Stimulated activated CD4-positive, alpha-beta T cell treated with anti-CD3 and anti-CD28 coated beads, Interleukin-2, amount 100 ng/mL, for 24 hours (primary cell): Measurements from ENCODE around the gene AATF.

Experiments
- DNase-seq, 2 donors: peaks; one replicate each; pipeline ENCODE4 v3.0.0-alpha.2; 2020

Gene AATF

GRCh38 chr17:36942631-36943125 is 6.1 kb upstream of the AATF start:
- no peak for DNase-seq

- no peak for DNase-seq
Measured at GRCh38 chr17:36943250-36944191, 5.2 kb upstream of the AATF start.

GRCh38 chr17:36944553-36944952 is 4.2 kb upstream of the AATF start:
- DNase-seq, result no peak

DNA sequence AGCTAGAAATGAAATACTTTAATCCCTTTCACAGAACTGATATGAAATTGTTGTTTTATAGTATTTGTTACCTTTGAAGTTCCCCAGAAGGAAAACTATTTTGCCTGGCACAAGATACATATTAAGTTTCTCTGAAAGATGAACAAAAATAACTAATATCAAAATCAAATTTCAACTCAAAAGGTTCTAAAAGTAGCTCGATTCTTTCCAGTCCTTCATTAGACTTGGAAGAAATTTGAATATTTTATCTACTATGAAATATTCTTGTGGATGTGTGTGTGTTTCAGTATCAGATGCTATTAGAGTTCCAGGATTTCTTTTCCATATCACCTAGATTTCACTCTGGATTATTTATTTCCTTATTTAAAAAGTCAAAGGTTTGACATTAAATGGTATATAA is 3.6 kb upstream of the AATF start:
- no peak for DNase-seq

GRCh38 chr17:36945959-36946725 is 2.6 kb upstream of the AATF start:
- no peak for DNase-seq

DNA sequence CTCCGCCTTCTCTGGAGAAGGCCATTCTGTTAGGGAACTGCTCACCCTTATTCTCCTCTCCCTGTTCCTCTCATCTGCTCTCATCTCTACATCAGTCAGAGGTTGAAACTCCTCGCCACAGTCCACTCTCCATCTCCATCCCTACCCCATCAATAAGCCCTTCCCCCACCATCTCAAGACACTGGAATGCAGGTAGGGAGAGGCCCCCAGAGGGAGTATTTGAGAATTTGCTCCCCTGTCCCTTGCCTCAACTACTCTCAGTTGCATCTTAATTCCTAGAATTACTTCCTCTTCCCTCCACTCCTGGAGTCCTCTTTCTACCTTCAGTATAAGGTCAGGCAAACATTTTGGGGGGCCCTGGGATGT is 2.0 kb upstream of the AATF start:
- DNase-seq, result no peak

DNA sequence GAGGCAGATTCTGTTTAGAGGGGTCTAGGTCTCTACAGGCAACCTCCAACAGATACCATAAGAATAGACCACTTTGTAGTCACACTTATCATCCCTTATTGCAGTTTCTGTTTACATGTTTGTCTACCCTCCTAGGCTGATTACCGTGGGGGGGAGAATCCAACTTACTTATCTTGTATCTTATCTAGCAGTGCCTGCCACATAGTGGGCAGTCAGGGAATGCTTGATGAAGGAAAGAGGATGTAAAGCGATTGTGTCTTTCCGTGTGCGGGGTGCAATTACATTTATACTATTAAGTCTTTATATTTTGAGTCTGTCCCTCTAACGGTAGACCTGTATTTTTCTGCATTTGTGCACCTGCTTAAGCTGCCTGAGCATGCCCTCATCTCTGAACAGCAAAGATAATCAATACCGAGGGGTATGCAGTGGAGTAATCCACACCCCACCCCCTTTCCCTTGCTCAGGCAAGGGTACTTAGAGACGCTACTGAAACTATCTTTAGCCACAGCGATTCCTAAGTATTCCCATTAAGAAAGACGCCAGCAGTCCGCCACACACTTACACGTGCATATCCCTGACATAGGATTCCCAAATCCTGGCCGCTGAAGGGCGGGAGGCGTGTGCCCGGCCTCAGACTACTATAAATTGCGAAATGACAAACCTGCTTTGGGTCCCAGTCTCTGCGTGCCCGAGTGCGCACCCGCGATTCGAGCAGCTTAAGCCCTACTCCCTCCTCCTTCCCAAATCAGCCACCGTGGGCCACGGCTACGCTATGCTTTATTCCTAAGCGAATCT is 635 bp upstream of the AATF start:
- no peak for DNase-seq

GRCh38 chr17:36949461-36949927 is 740 bp downstream of the AATF start:
- no peak for DNase-seq

- DNase-seq, result no peak
Measured at GRCh38 chr17:36950027-36950426, 1.3 kb downstream of the AATF start.

DNA sequence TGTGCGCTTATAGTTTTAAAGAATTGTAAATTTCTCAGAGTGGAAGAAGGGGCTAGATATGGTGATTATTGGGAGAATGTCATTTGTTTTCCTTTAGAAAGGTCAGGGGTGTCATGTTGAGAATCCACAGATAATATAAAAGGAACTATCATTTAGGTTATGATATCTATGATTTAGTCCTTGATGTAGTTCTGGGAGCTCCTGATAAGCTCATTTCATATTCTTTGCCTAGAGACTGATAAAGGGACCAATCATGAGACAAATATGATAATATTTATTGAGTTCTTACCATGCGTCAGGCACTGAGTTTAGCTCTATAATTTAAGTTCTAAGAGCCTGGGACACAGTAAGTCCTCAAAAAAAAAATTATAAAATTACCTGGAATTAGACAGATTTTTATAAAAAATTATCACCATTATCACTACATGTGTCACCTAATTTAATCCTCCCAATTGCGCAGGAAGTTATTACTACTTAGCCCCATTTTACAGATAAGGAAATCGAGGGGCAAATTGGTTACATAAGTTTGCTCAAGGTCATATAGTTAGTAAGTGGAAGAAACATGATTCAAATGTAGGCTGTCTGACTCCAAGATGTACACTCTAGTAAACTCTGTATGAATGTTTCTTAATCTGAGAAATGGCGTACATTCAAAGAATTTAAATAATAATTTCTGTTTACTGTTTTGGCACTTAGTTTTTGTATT is 2.5 kb downstream of the AATF start:
- DNase-seq, result no peak

- DNase-seq, result no peak
Measured at GRCh38 chr17:36971508-36971907, 22.8 kb downstream of the AATF start.

- DNase-seq, result no peak
Measured at GRCh38 chr17:36972186-36972700, 23.5 kb downstream of the AATF start.

DNA sequence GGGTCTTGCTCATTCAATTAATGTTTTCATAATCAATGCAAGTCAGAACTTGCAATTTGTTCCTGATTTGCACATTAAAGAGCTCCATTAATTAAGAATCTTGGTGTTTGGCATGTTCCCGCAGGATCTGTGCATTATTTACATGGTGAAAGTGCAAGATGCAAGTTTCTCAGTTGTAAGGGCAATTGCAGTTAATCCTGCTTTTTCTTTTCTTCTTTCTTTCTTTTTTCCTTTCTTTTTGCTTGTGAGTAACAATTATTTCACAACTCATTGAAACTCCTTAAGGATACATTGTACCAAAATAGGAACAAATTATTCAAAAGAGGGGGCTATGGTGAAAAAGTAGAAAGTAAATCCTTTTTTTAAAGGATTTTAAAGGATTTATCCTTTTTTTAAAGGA is 24.2 kb downstream of the AATF start:
- no peak for DNase-seq

GRCh38 chr17:36975922-36976515 is 27.3 kb downstream of the AATF start:
- DNase-seq, result no peak

DNA sequence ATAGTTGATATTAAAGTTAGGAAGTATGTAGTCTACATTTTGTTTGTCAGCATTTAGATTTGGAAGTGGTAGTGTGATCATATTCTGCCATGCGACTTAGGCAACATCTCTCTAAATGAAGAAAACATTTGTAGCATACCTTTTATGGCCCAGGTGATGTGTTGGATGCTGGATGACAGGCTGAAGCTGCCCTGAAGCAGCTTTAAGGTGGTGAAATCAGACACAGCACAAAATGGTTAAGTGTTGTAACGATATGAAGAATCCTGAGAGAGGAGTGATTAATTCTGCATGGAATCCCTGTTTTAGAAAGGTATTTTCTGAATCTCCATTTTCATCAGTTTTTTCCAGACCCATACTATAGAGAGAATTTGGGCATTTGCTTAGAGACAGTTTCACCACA is 28.3 kb downstream of the AATF start:
- no peak for DNase-seq

DNA sequence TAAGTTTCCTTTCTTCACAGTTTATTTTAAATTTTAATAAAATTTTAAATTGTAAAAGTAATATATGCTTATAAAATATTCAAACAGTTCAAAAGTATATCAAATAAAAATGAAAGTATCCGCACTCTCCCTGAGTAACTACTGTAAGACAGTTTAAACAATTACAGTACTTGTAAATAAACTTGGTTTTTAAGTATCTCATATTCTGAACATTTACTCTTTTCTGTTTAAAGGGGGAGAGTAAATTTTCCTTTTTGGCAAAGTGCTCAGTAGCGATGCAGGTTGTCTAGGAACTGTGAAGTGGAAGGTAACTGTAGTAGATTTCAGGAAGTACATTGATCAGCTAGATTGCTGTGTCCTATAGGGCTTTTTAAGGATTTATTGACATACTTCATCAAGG is 28.8 kb downstream of the AATF start:
- no peak for DNase-seq

DNA sequence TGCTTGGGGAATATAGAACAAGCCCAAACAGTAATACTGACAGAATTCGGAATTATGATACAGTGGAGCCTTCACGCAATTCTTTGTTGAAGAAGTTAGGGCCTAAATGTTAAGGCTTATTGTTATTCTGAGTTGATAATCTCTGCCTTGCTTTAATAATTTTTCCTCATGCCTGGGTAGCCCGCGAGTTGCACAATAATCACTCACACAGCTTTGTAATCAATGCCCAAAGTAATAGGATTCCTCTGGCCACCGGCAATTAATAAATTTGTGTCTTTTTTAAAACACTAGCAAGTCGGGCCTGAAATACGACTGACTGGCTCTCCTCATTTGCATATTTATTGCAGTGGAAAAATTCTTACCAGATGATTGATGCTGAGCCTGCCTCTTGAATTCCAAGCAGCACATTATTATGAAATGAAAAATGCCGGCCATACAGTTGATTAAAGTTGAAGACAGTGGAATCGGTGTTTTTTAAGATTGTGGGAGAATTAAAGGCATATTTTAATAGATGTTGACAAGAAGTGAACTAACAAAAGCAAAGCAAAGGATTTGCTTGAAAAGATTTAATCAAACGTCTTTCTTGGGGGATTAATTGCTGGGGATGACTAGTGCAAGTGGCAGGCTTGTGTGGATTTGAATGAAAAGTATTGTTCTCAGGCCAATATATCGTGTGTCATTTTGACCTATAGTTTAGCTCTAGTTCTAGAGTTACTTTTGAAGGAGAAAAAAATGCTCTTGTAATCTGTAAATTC is 30.2 kb downstream of the AATF start:
- no peak for DNase-seq

DNA sequence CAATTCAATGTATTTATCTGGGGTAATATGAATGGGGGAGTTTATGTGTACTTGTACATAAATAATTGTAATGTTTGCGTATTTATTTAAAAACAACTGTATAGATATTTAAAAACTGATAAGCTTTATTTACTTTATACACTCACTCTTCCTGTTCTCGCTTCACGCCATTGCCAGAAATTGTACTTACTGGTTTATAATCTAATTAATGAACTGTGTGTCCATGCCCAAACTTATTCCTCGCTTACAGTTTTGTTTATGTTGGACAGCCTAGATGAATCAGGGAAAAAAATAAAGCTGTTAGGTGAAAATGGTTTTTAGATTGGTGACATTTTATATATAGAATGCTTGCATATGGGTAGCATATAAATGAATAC is 30.8 kb downstream of the AATF start:
- DNase-seq, result no peak

- DNase-seq, result no peak
Measured at GRCh38 chr17:36980280-36980761, 31.6 kb downstream of the AATF start.

DNA sequence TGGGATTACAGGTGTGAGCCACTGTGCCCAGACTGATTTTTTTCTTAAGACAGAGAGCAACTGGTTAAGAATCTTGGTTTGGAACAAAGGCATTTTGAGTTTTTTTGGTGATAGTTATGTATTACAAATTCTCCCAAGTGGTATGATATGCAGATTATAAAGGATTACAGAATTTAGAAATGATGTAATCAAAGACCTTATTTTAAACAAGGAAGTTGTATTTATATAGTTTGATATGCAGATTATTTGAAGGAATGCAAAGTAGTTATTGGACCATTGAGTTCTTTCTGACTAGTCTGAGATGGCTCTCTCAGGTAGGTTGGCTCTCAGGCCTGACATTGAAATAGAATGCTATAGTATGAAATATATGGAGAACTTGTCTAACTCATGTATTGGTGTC is 34.9 kb downstream of the AATF start:
- DNase-seq, result no peak

DNA sequence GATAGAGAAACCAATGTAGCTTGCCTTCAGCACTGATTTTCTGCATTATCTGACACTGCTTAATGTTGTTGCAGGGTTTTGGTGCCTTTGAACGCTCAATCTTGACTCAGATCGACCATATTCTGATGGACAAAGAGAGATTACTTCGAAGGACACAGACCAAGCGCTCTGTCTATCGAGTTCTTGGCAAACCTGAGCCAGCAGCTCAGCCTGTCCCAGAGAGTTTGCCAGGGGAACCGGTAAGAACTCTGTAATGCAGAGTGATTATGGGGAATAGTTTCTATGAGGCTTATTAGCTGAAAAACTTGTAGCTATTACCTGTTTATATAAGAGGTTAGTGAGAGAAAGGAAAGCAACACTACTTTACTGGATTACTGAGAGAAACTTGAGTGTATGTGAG is 40.4 kb downstream of the AATF start:
- no peak for DNase-seq
